HL-60/S4 treated with phorbol 12-myristate 13-acetate at 8.2 ng/mL for 4 days and 3 days (cell line): ENCODE results near the gene ACSM4.
"Not testable (repeated sequence)": the region's sequence is repeated elsewhere in the genome, so short reads cannot be mapped to it uniquely, and the experiment has no call there.

Source experiments
- in situ Hi-C: fragments of 300-500 bp; cut with MboI; formaldehyde crosslinking; loops from 2 replicates; pipeline ENCODE4 v1.15.0; 2022; ENCODE audit warnings: low sequenced_read_pairs

ACSM4 gene, protein sequence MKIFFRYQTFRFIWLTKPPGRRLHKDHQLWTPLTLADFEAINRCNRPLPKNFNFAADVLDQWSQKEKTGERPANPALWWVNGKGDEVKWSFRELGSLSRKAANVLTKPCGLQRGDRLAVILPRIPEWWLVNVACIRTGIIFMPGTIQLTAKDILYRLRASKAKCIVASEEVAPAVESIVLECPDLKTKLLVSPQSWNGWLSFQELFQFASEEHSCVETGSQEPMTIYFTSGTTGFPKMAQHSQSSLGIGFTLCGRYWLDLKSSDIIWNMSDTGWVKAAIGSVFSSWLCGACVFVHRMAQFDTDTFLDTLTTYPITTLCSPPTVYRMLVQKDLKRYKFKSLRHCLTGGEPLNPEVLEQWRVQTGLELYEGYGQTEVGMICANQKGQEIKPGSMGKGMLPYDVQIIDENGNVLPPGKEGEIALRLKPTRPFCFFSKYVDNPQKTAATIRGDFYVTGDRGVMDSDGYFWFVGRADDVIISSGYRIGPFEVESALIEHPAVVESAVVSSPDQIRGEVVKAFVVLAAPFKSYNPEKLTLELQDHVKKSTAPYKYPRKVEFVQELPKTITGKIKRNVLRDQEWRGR

GRCh38 chr12:7303772-7304171 is at the start of gene ACSM4:
Gene ACSM4 (plus strand): TSS chr12:7304072. CDS start chr12:7304332, 260 bp downstream.
- in situ Hi-C loops = no loop called here

GRCh38 chr12:7259060-7259459 is 44.8 kb upstream of the ACSM4 start:
- in situ Hi-C loops = no loop called here

- in situ Hi-C loops = no loop called here
Measured at GRCh38 chr12:7264538-7264937, 39.3 kb upstream of the ACSM4 start.

DNA sequence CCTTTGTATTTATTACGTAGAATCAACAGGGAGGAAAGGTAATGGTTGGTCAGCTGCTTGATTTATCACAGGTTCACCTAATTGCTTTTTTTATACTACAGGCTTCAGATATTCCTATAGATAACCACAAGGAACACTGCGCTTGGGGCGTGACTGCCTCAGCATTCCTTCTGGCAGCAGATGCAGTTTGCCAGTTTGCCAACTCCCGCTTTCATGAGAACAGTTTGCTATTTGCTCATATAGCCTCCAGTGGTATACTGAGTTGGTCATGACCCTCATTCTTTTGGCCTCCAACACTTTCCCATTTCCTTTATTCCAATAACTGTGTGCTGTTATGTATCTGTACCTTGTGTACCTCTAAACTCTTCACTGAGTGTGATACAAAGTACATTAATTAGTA is 38.6 kb upstream of the ACSM4 start:
- in situ Hi-C loops = no loop called here

- in situ Hi-C loops = no loop called here
Measured at GRCh38 chr12:7269273-7269672, 34.6 kb upstream of the ACSM4 start.

- in situ Hi-C loops = no loop called here
Measured at GRCh38 chr12:7271893-7272514, 31.9 kb upstream of the ACSM4 start.

- in situ Hi-C loops = not testable (repeated sequence)
Measured at GRCh38 chr12:7275482-7275881, 28.4 kb upstream of the ACSM4 start.

- in situ Hi-C loops = no loop called here
Measured at GRCh38 chr12:7282844-7283243, 21.0 kb upstream of the ACSM4 start.

DNA sequence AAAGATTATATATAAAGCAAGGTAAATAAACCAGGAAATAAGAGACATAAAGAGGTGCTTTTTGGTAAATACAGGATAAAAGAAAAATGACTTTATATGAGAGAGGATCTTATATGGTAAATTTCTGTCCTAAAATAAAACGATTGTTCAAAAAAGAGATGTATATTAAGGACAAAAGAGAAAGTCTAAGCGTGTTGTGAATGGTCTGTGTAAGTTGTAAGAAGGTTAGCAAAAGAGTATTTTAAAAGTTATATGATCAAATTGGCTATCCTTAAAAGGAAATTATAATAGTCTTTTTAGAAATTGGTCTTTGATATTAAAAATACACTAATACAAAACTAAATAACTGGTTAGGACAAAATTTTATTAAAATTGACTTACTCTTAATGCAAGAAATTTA is 14.1 kb upstream of the ACSM4 start:
- in situ Hi-C loops = no loop called here

- in situ Hi-C loops = not testable (repeated sequence)
Measured at GRCh38 chr12:7290588-7290987, 13.3 kb upstream of the ACSM4 start.

- in situ Hi-C loops = no loop called here
Measured at GRCh38 chr12:7292300-7292699, 11.6 kb upstream of the ACSM4 start.

GRCh38 chr12:7293670-7294069 is 10.2 kb upstream of the ACSM4 start:
- in situ Hi-C loops = no loop called here

DNA sequence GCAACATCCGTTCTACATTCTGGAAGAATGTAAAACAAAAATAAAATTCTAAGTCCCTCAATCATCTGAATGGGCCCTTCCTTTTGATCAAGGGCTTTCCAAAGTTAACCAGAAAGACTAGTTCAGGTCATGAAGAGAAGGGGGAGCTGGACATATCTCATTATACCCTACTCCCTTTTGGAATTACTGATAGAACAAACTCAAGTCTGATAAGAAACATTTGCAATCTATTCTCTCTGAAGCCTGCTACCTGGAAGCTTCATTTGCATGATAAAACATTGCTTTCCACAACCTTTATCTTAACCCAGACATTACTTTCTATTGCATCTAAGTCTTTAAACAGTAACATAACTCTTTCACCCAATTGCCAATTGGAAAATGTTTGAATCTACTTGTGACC is 8.3 kb upstream of the ACSM4 start:
- in situ Hi-C loops = no loop called here

DNA sequence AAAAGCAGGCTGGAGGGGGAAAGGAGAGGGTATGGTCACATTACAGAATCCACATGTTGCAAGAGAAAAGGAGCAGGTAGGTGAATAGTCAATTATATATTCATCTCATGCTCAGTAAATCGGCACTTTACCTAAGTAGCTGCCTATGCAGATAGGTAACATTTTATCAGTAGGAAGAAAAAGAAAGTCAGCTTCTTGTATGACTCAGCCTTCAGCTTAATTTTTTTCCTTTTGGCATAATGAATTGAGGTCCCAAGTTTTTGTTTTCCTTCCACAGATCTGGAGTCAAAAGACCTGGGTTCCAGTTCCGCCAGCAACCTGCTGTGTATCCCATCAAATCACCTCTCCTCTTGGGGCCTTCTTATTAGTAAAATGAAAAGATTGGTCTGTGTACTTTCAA is 6.0 kb upstream of the ACSM4 start:
- in situ Hi-C loops = no loop called here

DNA sequence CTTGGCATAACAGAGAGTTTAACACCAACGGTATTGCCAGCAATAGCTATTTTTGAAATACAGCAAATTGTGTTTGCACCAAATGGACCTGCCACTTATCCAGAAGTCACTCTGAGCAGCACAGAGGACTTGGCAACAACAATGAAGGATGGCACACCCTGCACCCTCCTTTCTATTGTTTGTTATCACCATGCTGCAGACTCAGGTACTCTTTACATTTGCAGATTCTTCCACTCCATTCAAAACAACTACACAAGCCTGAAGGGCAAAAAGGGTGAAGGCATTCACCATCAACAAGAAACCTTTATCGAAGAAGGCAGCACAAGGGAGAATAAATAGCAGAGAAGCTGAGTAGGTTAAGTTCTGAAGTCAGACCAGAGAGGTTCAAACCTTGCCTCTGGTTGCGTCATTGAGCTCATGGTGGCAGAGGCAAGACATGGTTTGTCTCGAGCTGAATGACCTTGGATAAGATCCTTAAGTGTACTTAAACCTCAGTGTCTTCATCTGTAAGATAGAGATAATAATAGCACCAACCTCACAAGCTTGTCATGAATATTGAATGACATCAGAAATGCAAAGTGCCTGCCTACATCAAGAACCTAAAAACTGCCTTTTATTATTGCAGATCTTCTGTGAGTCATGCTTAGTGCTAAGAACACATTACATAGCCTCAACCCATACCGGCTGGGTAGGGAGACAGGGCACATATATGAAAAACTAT is 1.4 kb upstream of the ACSM4 start:
- in situ Hi-C loops = no loop called here

GRCh38 chr12:7303230-7303629 is 642 bp upstream of the ACSM4 start:
- in situ Hi-C loops = no loop called here

- in situ Hi-C loops = no loop called here
Measured at GRCh38 chr12:7304456-7304855, 584 bp downstream of the ACSM4 start.

- in situ Hi-C loops = no loop called here
Measured at GRCh38 chr12:7310070-7310469, 6.2 kb downstream of the ACSM4 start.

DNA sequence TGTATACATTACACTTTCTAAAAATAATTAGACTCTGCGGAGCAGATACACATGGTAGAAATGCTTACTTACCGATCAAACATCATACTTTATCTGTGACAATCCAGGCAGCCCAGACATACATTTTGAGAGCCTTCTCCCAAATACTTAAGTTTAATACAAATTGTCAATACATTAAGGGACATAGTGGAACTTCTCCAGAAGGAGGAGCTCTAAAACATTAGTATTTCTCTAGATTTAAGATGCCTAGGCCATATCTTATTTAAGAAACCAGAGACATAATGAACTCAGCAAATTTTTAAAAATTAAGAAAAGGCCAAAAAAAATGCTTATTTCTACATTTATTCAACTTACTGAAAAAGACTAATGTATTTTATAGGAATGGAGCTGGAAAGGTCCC is 16.1 kb downstream of the ACSM4 start:
- in situ Hi-C loops = no loop called here

- in situ Hi-C loops = no loop called here
Measured at GRCh38 chr12:7321624-7322023, 17.8 kb downstream of the ACSM4 start.

DNA sequence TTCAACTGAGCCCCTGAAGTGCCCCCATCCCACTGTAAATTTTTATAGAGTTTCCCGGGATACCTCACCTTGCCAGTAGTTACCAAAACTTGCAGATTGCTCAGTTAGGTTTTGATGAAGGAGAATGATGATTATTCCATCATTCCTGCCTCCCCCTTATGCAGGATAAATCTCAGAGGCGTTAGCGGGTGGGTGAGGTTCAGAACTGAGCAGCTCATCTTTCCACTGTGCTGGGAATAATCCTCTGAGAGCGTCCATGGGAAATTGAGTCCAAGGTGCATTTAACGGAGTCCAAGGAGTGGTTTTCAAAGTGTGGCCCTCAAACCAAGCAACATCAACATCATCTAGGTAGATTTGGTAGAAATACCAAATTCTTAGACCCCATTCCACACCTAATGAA is 18.7 kb downstream of the ACSM4 start:
- in situ Hi-C loops = no loop called here

GRCh38 chr12:7324176-7324575 is 20.3 kb downstream of the ACSM4 start:
- in situ Hi-C loops = no loop called here
